Endothelial cell of umbilical vein (primary cell): Measurements from ENCODE around the gene PTH1R. TPM values are rescaled to one million over a fixed set of nuclear protein-coding genes. Genes with fewer than 3 reads are reported as not detected.
A peak's percentile ranks its signal among the peaks of the same experiment; 100 is the strongest.

ENCODE experiments used
- BruUV-seq: library from RNA; stranded (reverse); fragments of 400-500 nt; replicated peaks from 2 replicates; lab custom pipeline; 2021; lab: Mats Ljungman, UMichigan
- CTCF ChIA-PET: fragments of 300-600, 350-600 bp; sonication (Branson Sonifier 250); formaldehyde crosslinking; loops from one replicate; lab custom pipeline; 2021; ENCODE audit warnings: antibody characterized with exemption, inconsistent platforms; lab: Charles Lee
- POLR2A ChIA-PET: fragments of 300-600, 350-600 bp; sonication (Branson Sonifier 250); formaldehyde crosslinking; loops from one replicate; lab custom pipeline; 2021; ENCODE audit warnings: antibody characterized with exemption, inconsistent platforms; lab: Charles Lee
- DNase-seq: peaks from one replicate; pipeline ENCODE4 v3.0.0-alpha.2; 2011; ENCODE audit warnings: low read depth, low spot score
- FAIRE-seq: peaks from 2 replicates; lab custom pipeline; 2011; peaks lifted over from hg19 to GRCh38; lab: Jason Lieb, UNC
- H2AFZ ChIP-seq: 2 replicates; pipeline ENCODE4 v1.6.0; 2012; ENCODE audit warnings: low read depth, low read length, control low read depth, inconsistent platforms
- H3K27ac ChIP-seq: 2 replicates; pipeline ENCODE4 v1.5.1; 2011; ENCODE audit warnings: low read depth, mild to moderate bottlenecking, control low read depth, low read length, moderate library complexity; ENCODE audit not compliant: insufficient read depth
- H3K27me3 ChIP-seq, 2 experiments: 2 replicates each; pipeline versions ENCODE4 v1.6.0 to v1.6.1; 2011; ENCODE audit warnings: low read length in 2 of 2, mixed read lengths in 1 of 2; ENCODE audit not compliant: control insufficient read depth in 2 of 2, insufficient read depth in 2 of 2
- H3K36me3 ChIP-seq, 2 experiments: 2 replicates in 1 of 2; 3 replicates in 1 of 2; pipeline ENCODE4 v1.5.1; 2011; ENCODE audit warnings: low read length in 2 of 2, mild to moderate bottlenecking in 1 of 2, moderate library complexity in 1 of 2; ENCODE audit not compliant: control insufficient read depth in 2 of 2, insufficient read depth in 2 of 2; ENCODE audit errors: extremely low read depth in 1 of 2
- H3K4me1 ChIP-seq: 3 replicates; pipeline ENCODE4 v1.5.1; 2011; ENCODE audit warnings: mild to moderate bottlenecking, low read length; ENCODE audit not compliant: control insufficient read depth, insufficient read depth; ENCODE audit errors: extremely low read depth
- H3K4me2 ChIP-seq: 2 replicates; pipeline ENCODE4 v1.6.1; 2011; ENCODE audit warnings: low read length, control low read depth, mixed read lengths; ENCODE audit not compliant: insufficient read depth
- H3K4me3 ChIP-seq, 3 experiments: fragments of 200-600 bp in 1 of 3; sonication (generic), shearing (Covaris generic) in 1 of 3; replicated peaks in 1 of 3; 2 replicates each; pipeline ENCODE4 v1.5.1; 2011 to 2016; ENCODE audit warnings: control low read depth in 3 of 3, low read length in 3 of 3, mild to moderate bottlenecking in 2 of 3, inconsistent platforms in 1 of 3, low read depth in 1 of 3, moderate library complexity in 1 of 3; ENCODE audit not compliant: insufficient read depth in 1 of 3
- H3K79me2 ChIP-seq: 2 replicates; pipeline ENCODE4 v1.6.0; 2012; ENCODE audit warnings: low read length, inconsistent platforms; ENCODE audit not compliant: control insufficient read depth, insufficient read depth
- H3K9ac ChIP-seq: replicated peaks from 2 replicates; pipeline ENCODE3; 2011; ENCODE audit warnings: low read length, control low read depth; ENCODE audit not compliant: insufficient read depth; ENCODE audit errors: extremely low read depth
- H3K9me1 ChIP-seq: replicated peaks from 3 replicates; pipeline ENCODE4 v1.6.0; 2011; ENCODE audit warnings: mild to moderate bottlenecking, low read length; ENCODE audit not compliant: control insufficient read depth, insufficient read depth; ENCODE audit errors: extremely low read depth
- H3K9me3 ChIP-seq: replicated peaks from 2 replicates; pipeline ENCODE4 v1.5.1; 2012; ENCODE audit warnings: low read length, inconsistent platforms; ENCODE audit not compliant: control insufficient read depth, insufficient read depth
- H4K20me1 ChIP-seq: replicated peaks from 2 replicates; pipeline ENCODE3; 2011; ENCODE audit warnings: mild to moderate bottlenecking, low read length; ENCODE audit not compliant: control insufficient read depth, insufficient read depth; ENCODE audit errors: extremely low read depth
- EZH2 ChIP-seq: IDR thresholded peaks from 2 replicates; pipeline ENCODE4 v1.6.1; 2012; ENCODE audit warnings: borderline replicate concordance, low read depth, mild to moderate bottlenecking, moderate library complexity, low read length, inconsistent platforms; ENCODE audit not compliant: severe bottlenecking
- GATA2 ChIP-seq: IDR thresholded peaks from 2 replicates; pipeline ENCODE4 v1.7.0; 2011; ENCODE audit warnings: low read depth, mild to moderate bottlenecking, moderate library complexity, mixed read lengths, low read length; ENCODE audit not compliant: insufficient read length, insufficient read depth
- JUN ChIP-seq: IDR thresholded peaks from 2 replicates; pipeline ENCODE4 v1.6.1; 2011; ENCODE audit warnings: borderline replicate concordance, low read depth; ENCODE audit not compliant: insufficient read length, insufficient read depth
- MAX ChIP-seq: IDR thresholded peaks from 2 replicates; pipeline ENCODE4 v1.6.1; 2011; ENCODE audit not compliant: insufficient read depth, insufficient read length
- MYC ChIP-seq: IDR thresholded peaks from one replicate; pipeline ENCODE4 v1.6.1; 2011; ENCODE audit warnings: mild to moderate bottlenecking, low read depth, low read length
- POLR2A ChIP-seq: IDR thresholded peaks from 2 replicates; pipeline ENCODE4 v1.6.1; 2012; ENCODE audit warnings: low read depth, mild to moderate bottlenecking, control low read depth, low read length
- POLR2AphosphoS5 ChIP-seq: IDR thresholded peaks from 2 replicates; pipeline ENCODE4 v1.6.1; 2012; ENCODE audit warnings: low read depth, mild to moderate bottlenecking, control low read depth, low read length, moderate library complexity; ENCODE audit not compliant: insufficient read depth
- dilution Hi-C: fragments of 300-500 bp; cut with MboI; formaldehyde crosslinking; loops from one replicate; pipeline ENCODE4 v1.15.0; 2019; ENCODE audit warnings: low sequenced_read_pairs; ENCODE audit not compliant: extremely low pct_ligation_motif_present
- intact Hi-C: fragments of 100-400 bp; cut with micrococcal nuclease; formaldehyde crosslinking; loops from one replicate; pipeline ENCODE4 v1.10.0; 2022
- polyA plus RNA-seq, 4 experiments: library from polyadenylated mRNA; depleted of rRNA in 3 of 4; stranded (reverse) in 3 of 4; unstranded in 1 of 4; fragments of >200 nt; gene quantifications; 2 replicates each; pipeline versions ENCODE4 v1.2.1 to v1.2.3, GENCODE V29; 2011 to 2012; ENCODE audit warnings: missing spikeins in 1 of 4
- total RNA-seq: library from RNA; stranded (reverse); gene quantifications from 2 replicates; pipeline ENCODE4 v1.2.3, GENCODE V29; 2021
- TF ChIP-seq, protein P1 (sequence below), 2 donors: IDR thresholded peaks; 1 replicate in 1 of 2; 2 replicates in 1 of 2; pipeline ENCODE4 v1.5.1; 2011; ENCODE audit warnings: low read length in 2 of 2, mild to moderate bottlenecking in 2 of 2, moderate library complexity in 2 of 2, control low read depth in 1 of 2, inconsistent platforms in 1 of 2, low read depth in 1 of 2; ENCODE audit not compliant: insufficient read depth in 1 of 2; ENCODE audit errors: extremely low read depth in 1 of 2

The PTH1R gene
- total and polyA plus RNA-seq, 2 donors (not counting 3 experiments of a cell fraction or from before 2014, with no cell fraction given), result 0.08 to 0.46 TPM

- Histone ChIP-seq H3K9ac (no peak overlapping the region), H4K20me1 (no peaks in the 10 kb centered on the region), H3K79me2 (peaks cover 72% of the 10 kb centered on the region), H3K4me2 (peak overlapping the region; percentile 23), H3K9me3 (no peaks in the 10 kb centered on the region), H3K4me3 (no peak overlapping the region), H3K4me1 (peaks cover 73% of the 10 kb centered on the region), H2AFZ (no peak overlapping the region), H3K36me3 (no peaks in the 10 kb centered on the region), H3K27ac (peak overlapping the region; percentile 60), H3K27me3 (no peaks in the 10 kb centered on the region), H3K9me1 (no peaks in the 10 kb centered on the region)
- DNase-seq (peak; percentile 66), FAIRE-seq (no peak)
- dilution Hi-C loops, result no loop called here
- TF ChIP-seq JUN, result no peak
- TF ChIP-seq, protein P1, sequence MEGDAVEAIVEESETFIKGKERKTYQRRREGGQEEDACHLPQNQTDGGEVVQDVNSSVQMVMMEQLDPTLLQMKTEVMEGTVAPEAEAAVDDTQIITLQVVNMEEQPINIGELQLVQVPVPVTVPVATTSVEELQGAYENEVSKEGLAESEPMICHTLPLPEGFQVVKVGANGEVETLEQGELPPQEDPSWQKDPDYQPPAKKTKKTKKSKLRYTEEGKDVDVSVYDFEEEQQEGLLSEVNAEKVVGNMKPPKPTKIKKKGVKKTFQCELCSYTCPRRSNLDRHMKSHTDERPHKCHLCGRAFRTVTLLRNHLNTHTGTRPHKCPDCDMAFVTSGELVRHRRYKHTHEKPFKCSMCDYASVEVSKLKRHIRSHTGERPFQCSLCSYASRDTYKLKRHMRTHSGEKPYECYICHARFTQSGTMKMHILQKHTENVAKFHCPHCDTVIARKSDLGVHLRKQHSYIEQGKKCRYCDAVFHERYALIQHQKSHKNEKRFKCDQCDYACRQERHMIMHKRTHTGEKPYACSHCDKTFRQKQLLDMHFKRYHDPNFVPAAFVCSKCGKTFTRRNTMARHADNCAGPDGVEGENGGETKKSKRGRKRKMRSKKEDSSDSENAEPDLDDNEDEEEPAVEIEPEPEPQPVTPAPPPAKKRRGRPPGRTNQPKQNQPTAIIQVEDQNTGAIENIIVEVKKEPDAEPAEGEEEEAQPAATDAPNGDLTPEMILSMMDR (IDR thresholded peaks at IDR 0.05; ENCODE audit: extremely low read depth in 1 of 2, insufficient read depth in 1 of 2, low read depth in 1 of 2, low read length in 2 of 2), result no peak
- TF ChIP-seq GATA2, result no peak
- no peak for TF ChIP-seq POLR2AphosphoS5
- TF ChIP-seq MYC, result no peak
- TF ChIP-seq MAX, result no peak
- no peak for TF ChIP-seq EZH2
- TF ChIP-seq POLR2A, result peak; percentile 43
- intact Hi-C loops, result no loop called here
- no TSS peak for BruUV-seq
- CTCF ChIA-PET, result interaction anchor here (0.9 to 2.2 kb wide), 6 partner anchors 11 to 51 kb away, joined by 3 to 10 read pairs (median 4); partner anchors contain the start of gene CCDC12
- POLR2A ChIA-PET, result interaction anchor here (1.0 to 1.8 kb wide), 2 partner anchors 16 to 48 kb away, joined by 3 to 7 read pairs; partner anchors contain the start of gene NBEAL2
Observed at GRCh38 chr3:46930945-46931403, 53.5 kb downstream of the PTH1R start.
